Testis (tissue), 3 donors: ENCODE data around the gene RAP1GAP2. TPM values are rescaled to one million over a fixed set of nuclear protein-coding genes. Genes with fewer than 3 reads are reported as not detected.

Source experiments
- DNase-seq: peaks from one replicate; pipeline ENCODE4 v3.0.0-alpha.2; 2019
- H3K27ac ChIP-seq, 2 donors: fragments of 200-600 bp; sonication (generic); one replicate each; pipeline ENCODE4 v1.5.1; 2019
- H3K27me3 ChIP-seq: fragments of 200-600 bp; sonication (generic); one replicate; pipeline ENCODE4 v1.5.1; 2019
- H3K36me3 ChIP-seq: fragments of 200-600 bp; sonication (generic); one replicate; pipeline ENCODE4 v1.5.1; 2017; ENCODE audit warnings: low read depth; ENCODE audit errors: missing control alignments
- H3K4me1 ChIP-seq: fragments of 200-600 bp; sonication (generic); one replicate; pipeline ENCODE4 v1.5.1; 2019
- H3K4me3 ChIP-seq, 2 donors: fragments of 200-600 bp; sonication (generic); one replicate each; pipeline ENCODE4 v1.5.1; 2017 to 2019
- H3K9me3 ChIP-seq: fragments of 200-600 bp; sonication (generic); one replicate; pipeline ENCODE4 v1.5.1; 2017
- POLR2A ChIP-seq: fragments of 450-650 bp; IDR thresholded peaks from one replicate; pipeline ENCODE4 v1.6.1; 2017; ENCODE audit warnings: antibody characterized with exemption, mild to moderate bottlenecking, moderate library complexity
- WGBS, 2 donors: methylation state at CpG; one replicate each; pipeline ENCODE4 v1.1.5; 2018; 5-methylcytosine and 5-hydroxymethylcytosine counted together
- intact Hi-C: fragments of 100-400 bp; cut with DNase I; formaldehyde crosslinking; loops from one replicate; pipeline ENCODE4 v1.15.1; 2023; ENCODE audit warnings: low total_unique reads
- polyA plus RNA-seq: library from polyadenylated mRNA; stranded (reverse); fragments of 350-450 nt; fragmentation: Illumina TruSeq; extraction: RNeasy Lipid Tissue Mini Kit (QIAGEN cat#74804); gene quantifications from one replicate; pipeline ENCODE4 v1.2.3, GENCODE V29; 2014; ENCODE audit warnings: low read depth, low replicate concordance; ENCODE audit not compliant: insufficient read depth
- total RNA-seq, 2 donors: library from RNA; depleted of rRNA; stranded (reverse); fragments of >200 nt; gene quantifications; one replicate each; pipeline ENCODE4 v1.2.3, GENCODE V29; 2016
- TF ChIP-seq, protein P1 (sequence below), 3 experiments: fragments of 450-650 bp in 2 of 3; fragments of 200-600 bp in 1 of 3; sonication (generic) in 1 of 3; IDR thresholded peaks; one replicate each; pipeline ENCODE4 v1.5.1; 2016 to 2019; ENCODE audit warnings: antibody characterized with exemption in 3 of 3, mild to moderate bottlenecking in 2 of 3, moderate library complexity in 1 of 3

Gene RAP1GAP2
- total and polyA plus RNA-seq, 3 donors from 2014 or later: 10.4 to 21.7 (median 15.1) TPM

DNA sequence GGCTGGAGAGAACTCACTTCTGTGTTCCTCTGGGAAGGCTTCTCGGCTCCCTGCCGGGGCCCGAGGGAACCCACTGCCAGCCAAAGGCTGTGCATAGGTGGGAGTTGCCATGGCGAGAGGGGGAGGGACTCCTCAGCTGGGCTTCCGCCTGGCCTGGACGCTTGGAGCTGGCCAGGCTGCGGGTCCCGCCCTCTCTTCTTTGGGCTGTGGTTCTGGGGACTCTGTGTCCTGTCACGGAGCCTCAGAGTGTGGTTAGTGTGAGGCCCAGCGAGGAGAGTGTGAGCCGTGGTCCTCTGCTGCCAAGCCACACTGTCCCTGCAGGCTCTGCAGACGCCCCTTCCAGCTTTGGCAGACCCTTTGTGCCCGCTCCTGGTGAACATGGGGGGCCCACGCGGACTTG lies 144.1 kb downstream of the RAP1GAP2 start:
- no peak overlapping the region for H3K27ac ChIP-seq

GRCh38 chr17:2943981-2944380 lies 147.7 kb downstream of the RAP1GAP2 start:
- Histone ChIP-seq H3K27ac (no peak overlapping the region), H3K4me3 (no peak overlapping the region), H3K4me1 (peaks cover 5% of the 10 kb centered on the region), H3K27me3 (no peaks in the 10 kb centered on the region), H3K36me3 (no peaks in the 10 kb centered on the region), H3K9me3 (no peaks in the 10 kb centered on the region)
- intact Hi-C loops: no loop called here
- TF ChIP-seq POLR2A: no peak
- TF ChIP-seq, protein P1, sequence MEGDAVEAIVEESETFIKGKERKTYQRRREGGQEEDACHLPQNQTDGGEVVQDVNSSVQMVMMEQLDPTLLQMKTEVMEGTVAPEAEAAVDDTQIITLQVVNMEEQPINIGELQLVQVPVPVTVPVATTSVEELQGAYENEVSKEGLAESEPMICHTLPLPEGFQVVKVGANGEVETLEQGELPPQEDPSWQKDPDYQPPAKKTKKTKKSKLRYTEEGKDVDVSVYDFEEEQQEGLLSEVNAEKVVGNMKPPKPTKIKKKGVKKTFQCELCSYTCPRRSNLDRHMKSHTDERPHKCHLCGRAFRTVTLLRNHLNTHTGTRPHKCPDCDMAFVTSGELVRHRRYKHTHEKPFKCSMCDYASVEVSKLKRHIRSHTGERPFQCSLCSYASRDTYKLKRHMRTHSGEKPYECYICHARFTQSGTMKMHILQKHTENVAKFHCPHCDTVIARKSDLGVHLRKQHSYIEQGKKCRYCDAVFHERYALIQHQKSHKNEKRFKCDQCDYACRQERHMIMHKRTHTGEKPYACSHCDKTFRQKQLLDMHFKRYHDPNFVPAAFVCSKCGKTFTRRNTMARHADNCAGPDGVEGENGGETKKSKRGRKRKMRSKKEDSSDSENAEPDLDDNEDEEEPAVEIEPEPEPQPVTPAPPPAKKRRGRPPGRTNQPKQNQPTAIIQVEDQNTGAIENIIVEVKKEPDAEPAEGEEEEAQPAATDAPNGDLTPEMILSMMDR (IDR thresholded peaks at IDR 0.05): no peak
- DNase-seq: no peak
- 89% methylated on average over 11 of the region's 11 CpGs for WGBS, 2 donors

More for the DNA sequence above, 144.1 kb downstream of the RAP1GAP2 start:
- intact Hi-C loops: no loop called here
- no peak overlapping the region for H3K4me3 ChIP-seq
- peaks cover 5% of the 10 kb centered on the region for H3K4me1 ChIP-seq
- 34 to 61% methylated on average over 11 to 15 of the region's 15 CpGs for WGBS, 2 donors
- no peaks in the 10 kb centered on the region for H3K36me3 ChIP-seq
- no peak for TF ChIP-seq POLR2A
- TF ChIP-seq, protein P1 (IDR thresholded peaks at IDR 0.05): no peak
- no peaks in the 10 kb centered on the region for H3K27me3 ChIP-seq
- no peaks in the 10 kb centered on the region for H3K9me3 ChIP-seq
- DNase-seq: peak; percentile 58

GRCh38 chr17:2945299-2945698 lies 149.1 kb downstream of the RAP1GAP2 start:
- no peak for TF ChIP-seq POLR2A
- TF ChIP-seq, protein P1 (IDR thresholded peaks at IDR 0.05): no peak
- Histone ChIP-seq H3K27me3 (no peaks in the 10 kb centered on the region), H3K9me3 (no peaks in the 10 kb centered on the region), H3K4me1 (peaks cover 4% of the 10 kb centered on the region), H3K27ac (no peak overlapping the region), H3K36me3 (no peaks in the 10 kb centered on the region), H3K4me3 (no peak overlapping the region)
- 31 to 43% methylated on average over 2 of the region's 2 CpGs for WGBS, 2 donors
- intact Hi-C loops: no loop called here
- DNase-seq: no peak

DNA sequence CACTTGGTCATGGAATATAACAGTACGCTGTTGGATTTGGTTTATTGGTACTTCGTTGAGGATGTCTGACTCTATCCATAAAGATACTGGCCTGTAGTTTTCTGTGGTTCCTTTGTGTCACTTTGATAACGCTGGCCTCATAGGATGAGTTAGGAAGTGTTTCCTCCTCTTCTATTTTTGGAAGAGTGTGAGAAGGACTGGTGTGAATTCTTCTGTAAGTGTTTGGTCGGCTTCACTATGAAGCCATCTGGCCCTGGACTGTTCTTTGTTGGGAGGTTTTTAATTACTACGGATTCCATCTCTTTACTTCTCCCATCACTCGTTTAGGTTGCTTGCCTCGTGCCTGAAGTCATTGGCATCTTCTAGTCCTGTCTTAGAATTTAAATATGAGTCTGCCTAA lies 149.9 kb downstream of the RAP1GAP2 start:
- TF ChIP-seq POLR2A: no peak
- TF ChIP-seq, protein P1 (IDR thresholded peaks at IDR 0.05): no peak
- Histone ChIP-seq H3K27ac (no peak overlapping the region), H3K27me3 (no peaks in the 10 kb centered on the region), H3K4me3 (no peak overlapping the region), H3K9me3 (no peaks in the 10 kb centered on the region), H3K4me1 (no peaks in the 10 kb centered on the region), H3K36me3 (no peaks in the 10 kb centered on the region)
- 65 to 73% methylated on average over 7 of the region's 7 CpGs for WGBS, 2 donors
- DNase-seq: no peak
- intact Hi-C loops: no loop called here

DNA sequence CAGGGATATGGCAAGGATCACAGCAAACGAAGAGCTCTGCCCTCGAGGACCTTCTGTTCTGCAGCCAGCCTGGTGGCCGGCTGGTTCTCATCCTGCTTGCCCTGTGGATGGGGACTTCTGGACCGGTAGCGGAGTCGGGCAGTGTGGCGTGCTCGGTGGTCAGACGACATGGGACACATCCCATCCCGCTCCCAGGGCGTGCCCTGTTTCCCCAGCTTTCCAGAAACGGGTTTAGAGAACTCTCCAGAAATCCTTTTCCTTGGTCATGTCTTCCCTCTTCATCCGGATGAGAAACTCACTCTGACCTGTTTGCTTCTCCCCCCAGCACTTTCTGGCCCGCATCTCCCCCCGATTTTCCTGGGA lies 151.3 kb downstream of the RAP1GAP2 start:
- Histone ChIP-seq H3K4me1 (no peaks in the 10 kb centered on the region), H3K27me3 (no peaks in the 10 kb centered on the region), H3K9me3 (no peaks in the 10 kb centered on the region), H3K27ac (no peak overlapping the region), H3K4me3 (no peak overlapping the region), H3K36me3 (no peaks in the 10 kb centered on the region)
- WGBS, 2 donors: 94 to 97% methylated on average over 15 of the region's 15 CpGs
- no peak for DNase-seq
- TF ChIP-seq, protein P1 (IDR thresholded peaks at IDR 0.05): no peak
- no peak for TF ChIP-seq POLR2A
- intact Hi-C loops: no loop called here
